HepG2 (cell line): ENCODE data around the gene CEP162. TPM values are rescaled to one million over a fixed set of nuclear protein-coding genes. Genes with fewer than 3 reads are reported as not detected.

ENCODE experiments used
- ATF1 ChIP-seq: IDR thresholded peaks from 2 replicates; pipeline ENCODE4 v1.6.1; 2016; ENCODE audit warnings: mild to moderate bottlenecking, control low read depth
- IRX3 ChIP-seq: sonication (generic); formaldehyde crosslinking; IDR thresholded peaks from 2 replicates; pipeline ENCODE4 v1.8.1; 2023; ENCODE audit warnings: mild to moderate bottlenecking, low read depth, missing genetic modification reagents, borderline replicate concordance
- MBD4 ChIP-seq: IDR thresholded peaks from 2 replicates; pipeline ENCODE4 v1.6.1; 2012; ENCODE audit warnings: low read length, inconsistent platforms, borderline replicate concordance
- NKX3-1 ChIP-seq: sonication (generic); formaldehyde crosslinking; IDR thresholded peaks from 2 replicates; pipeline ENCODE4 v1.5.0; 2020; ENCODE audit warnings: missing genetic modification reagents
- NR2F6 ChIP-seq, 2 experiments: IDR thresholded peaks; 2 replicates each; pipeline ENCODE4 v1.6.1; 2016; ENCODE audit warnings: antibody characterized with exemption in 1 of 2, mild to moderate bottlenecking in 1 of 2
- PHF5A ChIP-seq: IDR thresholded peaks from one replicate; pipeline ENCODE4 v1.6.1; 2018; ENCODE audit warnings: low read depth, missing genetic modification reagents; ENCODE audit not compliant: unreplicated experiment
- RCOR2 ChIP-seq: IDR thresholded peaks from 2 replicates; pipeline ENCODE4 v1.6.1; 2016; ENCODE audit warnings: missing biosample characterization, missing genetic modification reagents
- ZBTB38 ChIP-seq: sonication (generic); formaldehyde crosslinking; IDR thresholded peaks from 2 replicates; pipeline ENCODE4 v1.5.1; 2020; ENCODE audit warnings: mild to moderate bottlenecking, missing genetic modification reagents
- ZNF205 ChIP-seq: IDR thresholded peaks from 2 replicates; pipeline ENCODE4 v1.6.1; 2018; ENCODE audit warnings: missing biosample characterization, missing genetic modification reagents
- ZNF496 ChIP-seq: sonication (generic); formaldehyde crosslinking; IDR thresholded peaks from 2 replicates; pipeline ENCODE4 v1.8.1; 2023; ENCODE audit warnings: mild to moderate bottlenecking, moderate library complexity, missing genetic modification reagents; ENCODE audit not compliant: insufficient replicate concordance
- ZSCAN12 ChIP-seq: sonication (generic); formaldehyde crosslinking; IDR thresholded peaks from 2 replicates; pipeline ENCODE4 v1.9.0; 2021; ENCODE audit warnings: mild to moderate bottlenecking, missing genetic modification reagents
- polyA plus RNA-seq, 8 experiments: library from polyadenylated mRNA; depleted of rRNA in 3 of 8; stranded (reverse) in 7 of 8; unstranded in 1 of 8; fragments of >200 nt; fragmentation: Illumina TruSeq in 4 of 8; extraction: Trizol in 4 of 8; gene quantifications; 2 replicates each; pipeline versions ENCODE4 v1.2.1 to v1.2.3, GENCODE V29; 2011 to 2016; ENCODE audit warnings: low read depth in 4 of 8, missing spikeins in 1 of 8, mixed read lengths in 1 of 8; ENCODE audit not compliant: insufficient read depth in 1 of 8
- total RNA-seq, 5 experiments: library from RNA; depleted of rRNA; stranded (reverse); fragments of >200 nt; fragmentation: Illumina TruSeq; extraction: Trizol; gene quantifications; 2 replicates each; pipeline ENCODE4 v1.2.3, GENCODE V29; 2016; ENCODE audit warnings: low read depth in 1 of 5
- TF ChIP-seq, protein P1 (sequence below): sonication (generic); formaldehyde crosslinking; conservative IDR thresholded peaks from 2 replicates; pipeline ENCODE4 v1.8.0; 2022; ENCODE audit warnings: low read depth, missing genetic modification reagents
- TF ChIP-seq, protein P2 (sequence below): sonication (generic); formaldehyde crosslinking; conservative IDR thresholded peaks from 2 replicates; pipeline ENCODE4 v1.5.0; 2020; ENCODE audit warnings: missing genetic modification reagents
- TF ChIP-seq, protein P3 (sequence below): sonication (generic); formaldehyde crosslinking; IDR thresholded peaks from 2 replicates; pipeline ENCODE4 v1.5.1; 2020; ENCODE audit warnings: missing genetic modification reagents, mild to moderate bottlenecking, borderline replicate concordance
- TF ChIP-seq, protein P4 (sequence below): sonication (generic); formaldehyde crosslinking; IDR thresholded peaks from 2 replicates; pipeline ENCODE4 v1.4.0; 2020; ENCODE audit warnings: missing genetic modification reagents
- TF ChIP-seq, protein P5 (sequence below): sonication (generic); formaldehyde crosslinking; IDR thresholded peaks from 2 replicates; pipeline ENCODE4 v1.8.0; 2022; ENCODE audit warnings: missing genetic modification reagents, low read depth, mild to moderate bottlenecking, borderline replicate concordance
- TF ChIP-seq, protein P6 (sequence below): sonication (generic); formaldehyde crosslinking; IDR thresholded peaks from 2 replicates; pipeline ENCODE4 v1.4.0; 2020; ENCODE audit warnings: missing genetic modification reagents, borderline replicate concordance

The CEP162 gene
- total and polyA plus RNA-seq, 2 of the 13 experiments (the other 11 are each of a cell fraction or from before 2014, with no cell fraction given) = 0.50 to 7.9 TPM

DNA sequence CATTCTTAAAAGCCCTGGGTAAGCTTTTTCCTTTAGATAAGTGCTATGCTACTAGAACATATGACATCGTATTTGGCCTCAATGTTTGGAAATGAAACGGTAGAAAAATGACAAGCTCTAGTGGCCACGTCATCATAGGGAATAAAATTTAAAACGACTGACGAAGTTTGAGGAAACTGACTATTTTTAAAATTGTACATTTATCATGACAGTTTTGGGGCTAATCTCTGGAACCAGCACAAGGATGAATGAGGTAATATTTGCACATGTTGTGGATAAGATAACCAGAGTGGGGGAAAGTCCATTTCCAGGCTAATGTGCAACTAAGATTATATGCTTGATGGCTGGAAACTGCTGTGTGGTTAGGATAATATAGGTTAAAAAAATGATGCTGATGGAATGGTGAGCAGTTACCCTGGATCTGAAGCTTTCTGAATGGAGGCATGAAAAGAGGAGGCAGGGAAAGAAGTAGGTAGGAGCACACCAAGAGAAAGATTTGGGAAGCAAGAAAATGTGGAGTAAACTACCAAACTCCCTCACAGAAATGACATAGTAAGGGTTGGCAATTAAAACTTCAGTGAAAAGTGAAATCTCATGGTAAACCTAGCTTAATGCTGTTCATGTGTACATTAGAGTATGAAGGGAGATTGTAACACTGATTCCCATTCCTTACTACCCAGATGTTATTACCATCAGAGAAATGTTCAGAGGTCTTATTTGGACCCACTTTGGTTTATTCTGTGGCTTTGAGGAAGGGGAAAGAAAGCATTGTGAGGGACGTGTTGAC lies 42.7 kb upstream of the CEP162 start (continued):
- TF ChIP-seq PHF5A (CRISPR knock-in tag) (no peak), ZNF205 (CRISPR knock-in tag) (no peak), ZSCAN12 (CRISPR knock-in tag) (no peak), NR2F6 (IDR thresholded peaks at IDR 0.05) (0 out of 2 replicates have a peak, but pooled peaks have one; percentile 9), NR2F6 (CRISPR knock-in tag; IDR thresholded peaks at IDR 0.05) (no peak), IRX3 (CRISPR knock-in tag) (no peak), MBD4 (no peak), ZNF496 (CRISPR knock-in tag) (no peak), NKX3-1 (CRISPR knock-in tag) (no peak), RCOR2 (no peak), ATF1 (CRISPR knock-in tag) (peak; percentile 34; the same call in 1 of the 2 replicates), ZBTB38 (no peak)
- TF ChIP-seq, protein P1, sequence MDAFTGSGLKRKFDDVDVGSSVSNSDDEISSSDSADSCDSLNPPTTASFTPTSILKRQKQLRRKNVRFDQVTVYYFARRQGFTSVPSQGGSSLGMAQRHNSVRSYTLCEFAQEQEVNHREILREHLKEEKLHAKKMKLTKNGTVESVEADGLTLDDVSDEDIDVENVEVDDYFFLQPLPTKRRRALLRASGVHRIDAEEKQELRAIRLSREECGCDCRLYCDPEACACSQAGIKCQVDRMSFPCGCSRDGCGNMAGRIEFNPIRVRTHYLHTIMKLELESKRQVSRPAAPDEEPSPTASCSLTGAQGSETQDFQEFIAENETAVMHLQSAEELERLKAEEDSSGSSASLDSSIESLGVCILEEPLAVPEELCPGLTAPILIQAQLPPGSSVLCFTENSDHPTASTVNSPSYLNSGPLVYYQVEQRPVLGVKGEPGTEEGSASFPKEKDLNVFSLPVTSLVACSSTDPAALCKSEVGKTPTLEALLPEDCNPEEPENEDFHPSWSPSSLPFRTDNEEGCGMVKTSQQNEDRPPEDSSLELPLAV (CRISPR knock-in tag) = no peak
- TF ChIP-seq, protein P2, sequence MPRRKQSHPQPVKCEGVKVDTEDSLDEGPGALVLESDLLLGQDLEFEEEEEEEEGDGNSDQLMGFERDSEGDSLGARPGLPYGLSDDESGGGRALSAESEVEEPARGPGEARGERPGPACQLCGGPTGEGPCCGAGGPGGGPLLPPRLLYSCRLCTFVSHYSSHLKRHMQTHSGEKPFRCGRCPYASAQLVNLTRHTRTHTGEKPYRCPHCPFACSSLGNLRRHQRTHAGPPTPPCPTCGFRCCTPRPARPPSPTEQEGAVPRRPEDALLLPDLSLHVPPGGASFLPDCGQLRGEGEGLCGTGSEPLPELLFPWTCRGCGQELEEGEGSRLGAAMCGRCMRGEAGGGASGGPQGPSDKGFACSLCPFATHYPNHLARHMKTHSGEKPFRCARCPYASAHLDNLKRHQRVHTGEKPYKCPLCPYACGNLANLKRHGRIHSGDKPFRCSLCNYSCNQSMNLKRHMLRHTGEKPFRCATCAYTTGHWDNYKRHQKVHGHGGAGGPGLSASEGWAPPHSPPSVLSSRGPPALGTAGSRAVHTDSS (CRISPR knock-in tag) = no peak
- TF ChIP-seq, protein P3, sequence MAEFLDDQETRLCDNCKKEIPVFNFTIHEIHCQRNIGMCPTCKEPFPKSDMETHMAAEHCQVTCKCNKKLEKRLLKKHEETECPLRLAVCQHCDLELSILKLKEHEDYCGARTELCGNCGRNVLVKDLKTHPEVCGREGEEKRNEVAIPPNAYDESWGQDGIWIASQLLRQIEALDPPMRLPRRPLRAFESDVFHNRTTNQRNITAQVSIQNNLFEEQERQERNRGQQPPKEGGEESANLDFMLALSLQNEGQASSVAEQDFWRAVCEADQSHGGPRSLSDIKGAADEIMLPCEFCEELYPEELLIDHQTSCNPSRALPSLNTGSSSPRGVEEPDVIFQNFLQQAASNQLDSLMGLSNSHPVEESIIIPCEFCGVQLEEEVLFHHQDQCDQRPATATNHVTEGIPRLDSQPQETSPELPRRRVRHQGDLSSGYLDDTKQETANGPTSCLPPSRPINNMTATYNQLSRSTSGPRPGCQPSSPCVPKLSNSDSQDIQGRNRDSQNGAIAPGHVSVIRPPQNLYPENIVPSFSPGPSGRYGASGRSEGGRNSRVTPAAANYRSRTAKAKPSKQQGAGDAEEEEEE (CRISPR knock-in tag) = no peak
- TF ChIP-seq, protein P4, sequence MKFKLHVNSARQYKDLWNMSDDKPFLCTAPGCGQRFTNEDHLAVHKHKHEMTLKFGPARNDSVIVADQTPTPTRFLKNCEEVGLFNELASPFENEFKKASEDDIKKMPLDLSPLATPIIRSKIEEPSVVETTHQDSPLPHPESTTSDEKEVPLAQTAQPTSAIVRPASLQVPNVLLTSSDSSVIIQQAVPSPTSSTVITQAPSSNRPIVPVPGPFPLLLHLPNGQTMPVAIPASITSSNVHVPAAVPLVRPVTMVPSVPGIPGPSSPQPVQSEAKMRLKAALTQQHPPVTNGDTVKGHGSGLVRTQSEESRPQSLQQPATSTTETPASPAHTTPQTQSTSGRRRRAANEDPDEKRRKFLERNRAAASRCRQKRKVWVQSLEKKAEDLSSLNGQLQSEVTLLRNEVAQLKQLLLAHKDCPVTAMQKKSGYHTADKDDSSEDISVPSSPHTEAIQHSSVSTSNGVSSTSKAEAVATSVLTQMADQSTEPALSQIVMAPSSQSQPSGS (CRISPR knock-in tag) = peak; percentile 93
- TF ChIP-seq, protein P5, sequence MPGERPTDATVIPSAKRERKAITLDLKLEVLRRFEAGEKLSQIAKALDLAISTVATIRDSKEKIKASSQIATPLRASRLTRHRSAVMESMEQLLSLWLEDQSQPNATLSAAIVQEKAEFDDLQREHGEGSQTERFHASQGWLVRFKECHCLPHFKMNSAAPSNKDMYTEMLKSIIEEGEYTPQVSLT (CRISPR knock-in tag) = no peak
- TF ChIP-seq, protein P6, sequence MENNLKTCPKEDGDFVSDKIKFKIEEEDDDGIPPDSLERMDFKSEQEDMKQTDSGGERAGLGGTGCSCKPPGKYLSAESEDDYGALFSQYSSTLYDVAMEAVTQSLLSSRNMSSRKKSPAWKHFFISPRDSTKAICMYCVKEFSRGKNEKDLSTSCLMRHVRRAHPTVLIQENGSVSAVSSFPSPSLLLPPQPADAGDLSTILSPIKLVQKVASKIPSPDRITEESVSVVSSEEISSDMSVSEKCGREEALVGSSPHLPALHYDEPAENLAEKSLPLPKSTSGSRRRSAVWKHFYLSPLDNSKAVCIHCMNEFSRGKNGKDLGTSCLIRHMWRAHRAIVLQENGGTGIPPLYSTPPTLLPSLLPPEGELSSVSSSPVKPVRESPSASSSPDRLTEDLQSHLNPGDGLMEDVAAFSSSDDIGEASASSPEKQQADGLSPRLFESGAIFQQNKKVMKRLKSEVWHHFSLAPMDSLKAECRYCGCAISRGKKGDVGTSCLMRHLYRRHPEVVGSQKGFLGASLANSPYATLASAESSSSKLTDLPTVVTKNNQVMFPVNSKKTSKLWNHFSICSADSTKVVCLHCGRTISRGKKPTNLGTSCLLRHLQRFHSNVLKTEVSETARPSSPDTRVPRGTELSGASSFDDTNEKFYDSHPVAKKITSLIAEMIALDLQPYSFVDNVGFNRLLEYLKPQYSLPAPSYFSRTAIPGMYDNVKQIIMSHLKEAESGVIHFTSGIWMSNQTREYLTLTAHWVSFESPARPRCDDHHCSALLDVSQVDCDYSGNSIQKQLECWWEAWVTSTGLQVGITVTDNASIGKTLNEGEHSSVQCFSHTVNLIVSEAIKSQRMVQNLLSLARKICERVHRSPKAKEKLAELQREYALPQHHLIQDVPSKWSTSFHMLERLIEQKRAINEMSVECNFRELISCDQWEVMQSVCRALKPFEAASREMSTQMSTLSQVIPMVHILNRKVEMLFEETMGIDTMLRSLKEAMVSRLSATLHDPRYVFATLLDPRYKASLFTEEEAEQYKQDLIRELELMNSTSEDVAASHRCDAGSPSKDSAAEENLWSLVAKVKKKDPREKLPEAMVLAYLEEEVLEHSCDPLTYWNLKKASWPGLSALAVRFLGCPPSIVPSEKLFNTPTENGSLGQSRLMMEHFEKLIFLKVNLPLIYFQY (CRISPR knock-in tag) = no peak
